NOMO-1 treated with DMSO at 0.1 percent for 48 hours (cell line): Measurements from ENCODE around the gene DDX59.
"Not testable (repeated sequence)": the region's sequence is repeated elsewhere in the genome, so short reads cannot be mapped to it uniquely, and the experiment has no call there.

ENCODE experiments used
- DNase-seq: peaks from one replicate; lab custom pipeline; 2025; ENCODE audit not compliant: unreplicated experiment; lab: John Stamatoyannopoulos, UW

Gene DDX59

GRCh38 chr1:200631375-200631774 is 38.3 kb downstream of the DDX59 start:
- no peak for DNase-seq

GRCh38 chr1:200630515-200630899 is 39.2 kb downstream of the DDX59 start:
- DNase-seq, result not testable (repeated sequence)

- DNase-seq, result no peak
Measured at GRCh38 chr1:200629876-200630514, 39.7 kb downstream of the DDX59 start.

- DNase-seq, result peak; percentile 56
Measured at GRCh38 chr1:200628223-200628881, 41.4 kb downstream of the DDX59 start.

DNA sequence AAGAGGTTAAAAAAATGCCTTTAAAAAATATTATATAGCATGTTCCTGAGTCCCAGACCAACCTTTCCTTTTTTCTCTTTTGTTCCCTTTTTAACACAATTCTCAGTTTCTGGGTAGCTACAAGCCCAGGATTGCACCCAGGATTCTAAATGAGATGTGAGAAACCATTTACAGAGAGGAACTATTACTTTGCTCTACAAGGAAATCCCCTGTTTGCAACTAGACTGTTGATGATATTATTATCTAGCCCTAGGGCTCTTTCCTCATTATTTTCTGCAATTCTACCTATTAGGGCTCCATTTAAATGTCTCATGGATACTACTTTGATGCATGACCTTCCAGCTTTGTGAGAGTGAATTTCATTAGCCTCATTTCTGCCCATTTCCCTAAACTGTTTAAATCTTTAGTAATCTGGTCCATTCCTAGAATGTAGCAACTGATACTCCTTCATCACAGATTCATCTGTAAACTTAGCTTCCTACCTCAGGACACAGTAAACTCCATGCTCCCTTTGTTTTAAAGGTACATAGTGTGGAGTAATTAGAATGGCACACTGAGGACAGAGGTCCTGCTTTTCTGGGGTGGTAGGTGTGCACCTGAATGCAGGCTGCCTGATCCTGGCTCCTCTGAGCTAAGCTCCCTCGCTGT is 42.0 kb downstream of the DDX59 start:
- no peak for DNase-seq

DNA sequence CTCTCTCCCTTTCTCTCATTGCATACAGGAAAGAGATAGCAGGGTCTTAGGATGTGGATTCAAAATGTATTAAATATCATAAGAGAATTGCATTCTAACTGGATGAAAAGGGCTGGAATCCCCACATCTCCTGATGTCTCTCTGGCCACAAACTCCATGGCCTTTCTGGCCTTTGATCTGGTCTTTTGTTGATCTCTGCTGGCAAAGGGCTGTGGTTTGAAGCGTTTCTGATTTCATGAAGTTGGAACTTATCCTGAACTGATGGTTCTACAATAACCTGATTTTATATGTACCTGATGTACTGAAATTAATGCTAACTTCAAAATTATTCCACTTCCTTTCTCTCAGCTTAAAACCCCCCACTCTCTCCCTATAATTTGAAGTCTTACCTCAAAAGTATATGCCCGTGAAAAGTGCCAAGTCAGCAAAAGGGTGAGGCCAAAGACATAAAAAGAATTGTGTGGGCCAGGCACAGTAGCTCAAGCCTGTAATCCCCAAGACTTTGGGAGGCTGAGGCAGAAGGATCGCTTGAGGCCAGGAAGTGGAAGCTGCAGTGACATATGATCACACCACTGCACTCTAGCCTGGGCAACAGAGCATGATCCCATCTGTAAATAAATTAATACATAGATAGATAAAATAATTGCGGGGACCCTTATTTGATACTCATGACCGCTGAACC is 42.7 kb downstream of the DDX59 start:
- DNase-seq, result no peak

DNA sequence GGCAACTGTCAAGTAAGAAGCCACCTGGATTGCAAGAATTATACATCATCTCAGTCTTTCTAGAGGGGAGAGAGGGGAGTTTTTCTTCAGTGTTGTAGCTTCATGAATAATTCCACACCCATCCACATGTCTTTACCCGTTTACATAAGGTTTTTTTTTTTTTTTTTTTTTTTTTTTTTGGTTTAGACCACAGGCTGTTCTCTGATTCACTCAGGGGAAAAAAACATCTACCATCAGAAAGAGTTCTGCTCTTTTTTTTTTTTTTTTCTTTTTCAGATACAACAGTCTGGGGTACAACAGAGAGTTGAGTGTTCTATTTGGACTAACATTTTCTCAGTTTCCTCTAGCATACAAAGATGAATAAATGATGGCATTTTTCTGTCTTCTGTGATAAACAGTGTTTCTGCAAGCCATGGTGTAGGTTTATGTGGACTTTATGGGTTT is 44.3 kb downstream of the DDX59 start:
- no peak for DNase-seq

DNA sequence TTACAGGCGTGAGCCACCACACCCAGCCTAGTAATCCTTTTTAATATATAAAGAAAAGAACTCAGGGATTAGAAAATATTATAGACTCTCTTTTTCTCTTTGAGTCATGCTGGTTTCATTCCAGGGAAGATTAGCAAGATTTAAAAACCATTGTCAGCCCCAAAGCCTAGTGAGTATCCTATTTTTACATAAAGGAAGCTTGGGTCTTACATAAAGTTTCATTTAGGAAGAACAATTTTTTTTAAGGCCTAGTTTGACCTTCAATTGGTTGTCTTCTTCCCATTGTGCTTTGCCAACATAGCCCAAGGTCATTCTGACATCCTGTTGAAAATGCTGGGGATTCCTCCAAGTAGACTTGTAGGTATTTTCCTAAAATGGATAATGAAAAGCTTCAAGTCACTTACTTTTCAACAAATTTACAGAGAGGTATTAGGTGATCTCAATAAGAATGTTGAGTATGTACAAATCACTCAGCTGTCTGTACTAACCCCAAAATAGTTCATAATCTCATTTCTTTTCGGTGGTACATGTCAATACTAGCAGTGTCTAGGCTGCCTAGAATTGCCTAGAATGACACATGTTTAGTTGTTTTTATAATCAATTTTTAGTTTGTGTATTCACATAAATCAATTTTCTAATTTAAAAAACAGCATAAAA is 44.9 kb downstream of the DDX59 start:
- DNase-seq, result peak; percentile 16

DNA sequence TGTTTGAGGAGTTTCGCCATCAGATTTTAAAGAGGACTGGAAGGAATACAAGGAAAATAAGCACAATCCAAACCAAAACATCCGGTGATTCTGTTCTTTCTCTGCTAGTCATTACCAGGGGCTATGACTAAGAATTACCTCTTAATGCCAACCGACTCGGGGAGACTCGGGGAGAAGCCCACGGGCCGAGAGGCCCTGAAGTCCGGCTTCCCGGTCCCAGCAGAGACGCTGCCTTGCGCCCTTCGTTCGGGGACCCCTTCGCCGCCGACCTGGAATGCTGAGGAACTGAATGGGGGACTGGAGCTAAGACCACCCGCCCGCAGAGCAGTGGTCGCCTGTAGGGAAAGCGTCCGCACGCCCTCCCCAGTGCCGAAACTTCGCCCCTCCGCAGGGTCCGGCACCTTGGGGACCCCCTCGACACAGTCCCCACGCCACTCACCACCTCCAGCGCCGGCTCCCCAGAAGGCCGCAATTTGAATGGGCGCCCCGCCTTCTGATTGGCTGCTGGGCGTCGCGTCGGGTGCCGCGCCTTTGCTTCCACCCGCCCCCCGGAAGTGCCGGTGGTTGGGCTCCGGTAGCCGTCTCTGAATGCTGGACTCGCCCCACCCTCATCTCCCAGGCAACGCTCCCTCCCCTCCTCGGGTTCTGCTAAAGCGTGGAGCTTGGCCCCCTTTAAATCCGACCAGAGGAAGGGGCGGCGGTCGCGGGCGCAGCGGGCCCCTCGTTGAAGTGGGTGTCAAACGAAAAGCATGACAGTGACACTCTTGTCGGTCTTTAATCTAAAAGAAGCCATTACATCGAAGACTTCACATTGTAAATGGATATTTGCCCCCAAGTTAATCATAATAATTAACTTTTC is 49.2 kb downstream of the DDX59 start, which contains the start of gene KIF14:
KIF14 (minus strand) TSS at position 479 of the 859 bp plus-strand sequence. CDS start 2,028 bp downstream, outside the sequence.
- DNase-seq, result peak; percentile 91

- no peak for DNase-seq
Measured at GRCh38 chr1:200619894-200620272, 49.8 kb downstream of the DDX59 start.

- no peak for DNase-seq
Measured at GRCh38 chr1:200610846-200611245, 58.9 kb downstream of the DDX59 start.

DNA sequence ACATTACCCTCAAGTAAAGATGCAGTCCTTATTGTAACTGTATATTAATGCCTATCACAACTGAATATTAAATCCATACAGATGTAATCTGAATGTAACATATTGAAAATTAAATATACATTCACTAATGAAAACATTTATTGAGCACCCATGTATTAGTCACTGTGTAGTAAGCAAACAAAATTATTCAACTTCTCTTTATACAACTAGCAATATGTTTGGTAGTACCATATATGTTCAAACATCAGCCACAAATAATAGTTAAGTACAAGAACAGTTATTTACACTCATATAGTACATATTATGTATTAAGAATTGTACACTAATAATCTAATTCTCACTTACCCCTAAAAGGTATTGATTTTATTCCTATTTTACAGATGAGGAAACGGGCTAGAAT is 67.1 kb downstream of the DDX59 start:
- DNase-seq, result no peak
